ENCODE data around the gene FBXW4.
"Not testable (repeated sequence)": the region's sequence is repeated elsewhere in the genome, so short reads cannot be mapped to it uniquely, and the experiment has no call there.

FBXW4 gene

GRCh38 chr10:101650863-101651262 lies 44.1 kb downstream of the FBXW4 start:
- no peak for DNase-seq

GRCh38 chr10:101649525-101650085 lies 45.4 kb downstream of the FBXW4 start:
- no peak for DNase-seq

- DNase-seq: no peak
Measured at GRCh38 chr10:101647255-101647654, 47.7 kb downstream of the FBXW4 start.

GRCh38 chr10:101646364-101646763 lies 48.6 kb downstream of the FBXW4 start:
- no peak for DNase-seq

- no peak for DNase-seq
Measured at GRCh38 chr10:101645659-101646058, 49.3 kb downstream of the FBXW4 start.

GRCh38 chr10:101644002-101644401 lies 51.0 kb downstream of the FBXW4 start:
- DNase-seq: no peak

GRCh38 chr10:101643546-101643945 lies 51.4 kb downstream of the FBXW4 start:
- DNase-seq: no peak

GRCh38 chr10:101639141-101639900 lies 55.6 kb downstream of the FBXW4 start:
- DNase-seq: no peak

- not testable (repeated sequence) for DNase-seq
Measured at GRCh38 chr10:101633510-101633909, 61.5 kb downstream of the FBXW4 start.

- DNase-seq: no peak
Measured at GRCh38 chr10:101631821-101632475, 63.0 kb downstream of the FBXW4 start.

GRCh38 chr10:101630633-101630920 lies 64.4 kb downstream of the FBXW4 start:
- DNase-seq: no peak

- DNase-seq: no peak
Measured at GRCh38 chr10:101629837-101630632, 64.9 kb downstream of the FBXW4 start.

- no peak for DNase-seq
Measured at GRCh38 chr10:101625821-101626412, 69.1 kb downstream of the FBXW4 start.

- DNase-seq: no peak
Measured at GRCh38 chr10:101624526-101625102, 70.4 kb downstream of the FBXW4 start.

GRCh38 chr10:101623528-101623927 lies 71.4 kb downstream of the FBXW4 start:
- DNase-seq: no peak

GRCh38 chr10:101619983-101620382 lies 75.0 kb downstream of the FBXW4 start:
- no peak for DNase-seq

- DNase-seq: no peak
Measured at GRCh38 chr10:101618871-101619270, 76.1 kb downstream of the FBXW4 start.

- no peak for DNase-seq
Measured at GRCh38 chr10:101617824-101618568, 77.0 kb downstream of the FBXW4 start.

GRCh38 chr10:101617102-101617823 lies 77.7 kb downstream of the FBXW4 start:
- DNase-seq: no peak

GRCh38 chr10:101616415-101617101 lies 78.4 kb downstream of the FBXW4 start:
- DNase-seq: no peak
